ENCODE results near the gene NFS1. TPM values are rescaled to one million over a fixed set of nuclear protein-coding genes. Genes with fewer than 3 reads are reported as not detected.
"Not testable (repeated sequence)": the region's sequence is repeated elsewhere in the genome, so short reads cannot be mapped to it uniquely, and the experiment has no call there.

The NFS1 gene
- total RNA-seq, 1 donor from 2014 or later, result 11.5 TPM

GRCh38 chr20:35729836-35730582, 30.9 kb upstream of the NFS1 start:
- peaks cover 11 to 22% (median 17%) of the 10 kb centered on the region in 3 donors for H3K4me1 ChIP-seq (ENCODE audit: control insufficient read depth in 3 of 3, insufficient read depth in 3 of 3, low read length in 3 of 3)
- H3K36me3 ChIP-seq (ENCODE audit: control insufficient read depth in 3 of 3, insufficient read depth in 3 of 3, low read length in 3 of 3), result peaks cover 62 to 76% (median 71%) of the 10 kb centered on the region in 3 donors
- H3K9ac ChIP-seq (ENCODE audit: low read depth in 1 of 3, low read length in 3 of 3), result no peak overlapping the region

GRCh38 chr20:35729283-35729807, 30.2 kb upstream of the NFS1 start:
- no peak overlapping the region for H3K9ac ChIP-seq (ENCODE audit: low read depth in 1 of 3, low read length in 3 of 3)
- H3K9me3 ChIP-seq (ENCODE audit: control insufficient read depth in 3 of 3, low read length in 3 of 3), result no peaks in the 10 kb centered on the region
- H3K4me3 ChIP-seq (ENCODE audit: low read length in 3 of 3), result no peak overlapping the region
- H3K4me1 ChIP-seq (ENCODE audit: control insufficient read depth in 3 of 3, insufficient read depth in 3 of 3, low read length in 3 of 3), result peaks cover 5 to 22% (median 13%) of the 10 kb centered on the region in 3 donors
- H3K27ac ChIP-seq (ENCODE audit: low read depth, low read length), result no peak overlapping the region
- peaks cover 63 to 78% (median 78%) of the 10 kb centered on the region in 3 donors for H3K36me3 ChIP-seq (ENCODE audit: control insufficient read depth in 3 of 3, insufficient read depth in 3 of 3, low read length in 3 of 3)
- H3K27me3 ChIP-seq (ENCODE audit: control insufficient read depth in 3 of 3, insufficient read depth in 3 of 3, low read length in 3 of 3), result no peaks in the 10 kb centered on the region

More at GRCh38 chr20:35729836-35730582, 30.9 kb upstream of the NFS1 start:
- Histone ChIP-seq H3K27ac (ENCODE audit: low read depth, low read length) (no peak overlapping the region), H3K27me3 (ENCODE audit: control insufficient read depth in 3 of 3, insufficient read depth in 3 of 3, low read length in 3 of 3) (no peaks in the 10 kb centered on the region), H3K4me3 (ENCODE audit: low read length in 3 of 3) (no peak overlapping the region), H3K9me3 (ENCODE audit: control insufficient read depth in 3 of 3, low read length in 3 of 3) (no peaks in the 10 kb centered on the region)

GRCh38 chr20:35726842-35727711, 27.9 kb upstream of the NFS1 start:
- Histone ChIP-seq H3K9ac (ENCODE audit: low read depth in 1 of 3, low read length in 3 of 3) (no peak overlapping the region), H3K27me3 (ENCODE audit: control insufficient read depth in 3 of 3, insufficient read depth in 3 of 3, low read length in 3 of 3) (no peaks in the 10 kb centered on the region), H3K4me1 (ENCODE audit: control insufficient read depth in 3 of 3, insufficient read depth in 3 of 3, low read length in 3 of 3) (peaks cover 0 to 8% (median 5%) of the 10 kb centered on the region in 3 donors), H3K27ac (ENCODE audit: low read depth, low read length) (no peak overlapping the region), H3K9me3 (ENCODE audit: control insufficient read depth in 3 of 3, low read length in 3 of 3) (no peaks in the 10 kb centered on the region), H3K4me3 (ENCODE audit: low read length in 3 of 3) (no peak overlapping the region), H3K36me3 (ENCODE audit: control insufficient read depth in 3 of 3, insufficient read depth in 3 of 3, low read length in 3 of 3) (peaks cover 72 to 84% (median 81%) of the 10 kb centered on the region in 3 donors)

- H3K36me3 ChIP-seq (ENCODE audit: control insufficient read depth in 3 of 3, insufficient read depth in 3 of 3, low read length in 3 of 3), result peaks cover 81 to 88% (median 86%) of the 10 kb centered on the region in 3 donors
- H3K4me1 ChIP-seq (ENCODE audit: control insufficient read depth in 3 of 3, insufficient read depth in 3 of 3, low read length in 3 of 3), result peaks cover 2 to 18% (median 14%) of the 10 kb centered on the region in 3 donors
- no peak overlapping the region for H3K27ac ChIP-seq (ENCODE audit: low read depth, low read length)
Measured at GRCh38 chr20:35724321-35725230, 25.4 kb upstream of the NFS1 start.

GRCh38 chr20:35723652-35724320, 24.6 kb upstream of the NFS1 start:
- H3K27ac ChIP-seq (ENCODE audit: low read depth, low read length); H3K4me3 ChIP-seq (ENCODE audit: low read length in 3 of 3); H3K9ac ChIP-seq (ENCODE audit: low read depth in 1 of 3, low read length in 3 of 3); H3K27me3 ChIP-seq (ENCODE audit: control insufficient read depth in 3 of 3, insufficient read depth in 3 of 3, low read length in 3 of 3); H3K9me3 ChIP-seq (ENCODE audit: control insufficient read depth in 3 of 3, low read length in 3 of 3): not testable (repeated sequence)
- peaks cover 2 to 23% (median 17%) of the 10 kb centered on the region in 3 donors for H3K4me1 ChIP-seq (ENCODE audit: control insufficient read depth in 3 of 3, insufficient read depth in 3 of 3, low read length in 3 of 3)
- H3K36me3 ChIP-seq (ENCODE audit: control insufficient read depth in 3 of 3, insufficient read depth in 3 of 3, low read length in 3 of 3), result peaks cover 80 to 89% (median 86%) of the 10 kb centered on the region in 3 donors

More at GRCh38 chr20:35724321-35725230, 25.4 kb upstream of the NFS1 start:
- Histone ChIP-seq H3K27me3 (ENCODE audit: control insufficient read depth in 3 of 3, insufficient read depth in 3 of 3, low read length in 3 of 3) (no peaks in the 10 kb centered on the region), H3K4me3 (ENCODE audit: low read length in 3 of 3) (no peak overlapping the region), H3K9ac (ENCODE audit: low read depth in 1 of 3, low read length in 3 of 3) (no peak overlapping the region), H3K9me3 (ENCODE audit: control insufficient read depth in 3 of 3, low read length in 3 of 3) (no peaks in the 10 kb centered on the region)

- not testable (repeated sequence) for H3K27ac ChIP-seq (ENCODE audit: low read depth, low read length); H3K9me3 ChIP-seq (ENCODE audit: control insufficient read depth in 3 of 3, low read length in 3 of 3); H3K4me3 ChIP-seq (ENCODE audit: low read length in 3 of 3); H3K27me3 ChIP-seq (ENCODE audit: control insufficient read depth in 3 of 3, insufficient read depth in 3 of 3, low read length in 3 of 3); H3K9ac ChIP-seq (ENCODE audit: low read depth in 1 of 3, low read length in 3 of 3)
- H3K4me1 ChIP-seq (ENCODE audit: control insufficient read depth in 3 of 3, insufficient read depth in 3 of 3, low read length in 3 of 3), result peaks cover 2 to 23% (median 17%) of the 10 kb centered on the region in 3 donors
- H3K36me3 ChIP-seq (ENCODE audit: control insufficient read depth in 3 of 3, insufficient read depth in 3 of 3, low read length in 3 of 3), result peaks cover 79 to 90% (median 88%) of the 10 kb centered on the region in 3 donors
Measured at GRCh38 chr20:35723275-35723639, 24.1 kb upstream of the NFS1 start.

GRCh38 chr20:35721621-35722020, 22.5 kb upstream of the NFS1 start:
- H3K4me1 ChIP-seq (ENCODE audit: control insufficient read depth in 3 of 3, insufficient read depth in 3 of 3, low read length in 3 of 3), result peaks cover 2 to 23% (median 17%) of the 10 kb centered on the region in 3 donors
- H3K27ac ChIP-seq (ENCODE audit: low read depth, low read length), result no peak overlapping the region
- H3K4me3 ChIP-seq (ENCODE audit: low read length in 3 of 3), result no peak overlapping the region

GRCh38 chr20:35721219-35721618, 22.1 kb upstream of the NFS1 start:
- Histone ChIP-seq H3K4me1 (ENCODE audit: control insufficient read depth in 3 of 3, insufficient read depth in 3 of 3, low read length in 3 of 3) (peaks cover 2 to 23% (median 17%) of the 10 kb centered on the region in 3 donors), H3K36me3 (ENCODE audit: control insufficient read depth in 3 of 3, insufficient read depth in 3 of 3, low read length in 3 of 3) (peaks cover 73 to 93% (median 88%) of the 10 kb centered on the region in 3 donors), H3K4me3 (ENCODE audit: low read length in 3 of 3) (no peak overlapping the region), H3K9me3 (ENCODE audit: control insufficient read depth in 3 of 3, low read length in 3 of 3) (no peaks in the 10 kb centered on the region), H3K9ac (ENCODE audit: low read depth in 1 of 3, low read length in 3 of 3) (no peak overlapping the region), H3K27ac (ENCODE audit: low read depth, low read length) (no peak overlapping the region), H3K27me3 (ENCODE audit: control insufficient read depth in 3 of 3, insufficient read depth in 3 of 3, low read length in 3 of 3) (no peaks in the 10 kb centered on the region)

More at GRCh38 chr20:35721621-35722020, 22.5 kb upstream of the NFS1 start:
- Histone ChIP-seq H3K27me3 (ENCODE audit: control insufficient read depth in 3 of 3, insufficient read depth in 3 of 3, low read length in 3 of 3) (no peaks in the 10 kb centered on the region), H3K36me3 (ENCODE audit: control insufficient read depth in 3 of 3, insufficient read depth in 3 of 3, low read length in 3 of 3) (peaks cover 74 to 93% (median 88%) of the 10 kb centered on the region in 3 donors), H3K9me3 (ENCODE audit: control insufficient read depth in 3 of 3, low read length in 3 of 3) (no peaks in the 10 kb centered on the region), H3K9ac (ENCODE audit: low read depth in 1 of 3, low read length in 3 of 3) (no peak overlapping the region)

All from skeletal muscle tissue (tissue), 4 donors.